Dendritic cell treated with granulocyte-macrophage colony-stimulating factor and Interleukin-4, amounts not matched to agents 40 ng/mL and 50 ng/mL, for 4 days (primary cell): ENCODE results near the gene SRCAP.
A peak's percentile ranks its signal among the peaks of the same experiment; 100 is the strongest.

Experiments used
- H3K27ac Mint-ChIP-seq: one replicate; pipeline ENCODE4 v1.8.0; 2022; ENCODE audit warnings: mild to moderate bottlenecking, mixed read lengths
- H3K27me3 Mint-ChIP-seq: one replicate; pipeline ENCODE4 v1.8.0; 2022; ENCODE audit warnings: mild to moderate bottlenecking, mixed read lengths
- H3K36me3 Mint-ChIP-seq: one replicate; pipeline ENCODE4 v1.8.0; 2022; ENCODE audit warnings: low read depth, mixed read lengths
- H3K4me1 Mint-ChIP-seq: one replicate; pipeline ENCODE4 v1.8.0; 2022; ENCODE audit warnings: low read depth, mixed read lengths
- H3K4me3 Mint-ChIP-seq: one replicate; pipeline ENCODE4 v1.8.0; 2022; ENCODE audit warnings: mild to moderate bottlenecking, moderate library complexity, mixed read lengths
- H3K9me3 Mint-ChIP-seq: one replicate; pipeline ENCODE4 v1.8.0; 2022; ENCODE audit warnings: mixed read lengths
- intact Hi-C: fragments of 100-400 bp; cut with micrococcal nuclease; formaldehyde crosslinking; loops from one replicate; pipeline ENCODE4 v1.15.0; 2022

The SRCAP gene

DNA sequence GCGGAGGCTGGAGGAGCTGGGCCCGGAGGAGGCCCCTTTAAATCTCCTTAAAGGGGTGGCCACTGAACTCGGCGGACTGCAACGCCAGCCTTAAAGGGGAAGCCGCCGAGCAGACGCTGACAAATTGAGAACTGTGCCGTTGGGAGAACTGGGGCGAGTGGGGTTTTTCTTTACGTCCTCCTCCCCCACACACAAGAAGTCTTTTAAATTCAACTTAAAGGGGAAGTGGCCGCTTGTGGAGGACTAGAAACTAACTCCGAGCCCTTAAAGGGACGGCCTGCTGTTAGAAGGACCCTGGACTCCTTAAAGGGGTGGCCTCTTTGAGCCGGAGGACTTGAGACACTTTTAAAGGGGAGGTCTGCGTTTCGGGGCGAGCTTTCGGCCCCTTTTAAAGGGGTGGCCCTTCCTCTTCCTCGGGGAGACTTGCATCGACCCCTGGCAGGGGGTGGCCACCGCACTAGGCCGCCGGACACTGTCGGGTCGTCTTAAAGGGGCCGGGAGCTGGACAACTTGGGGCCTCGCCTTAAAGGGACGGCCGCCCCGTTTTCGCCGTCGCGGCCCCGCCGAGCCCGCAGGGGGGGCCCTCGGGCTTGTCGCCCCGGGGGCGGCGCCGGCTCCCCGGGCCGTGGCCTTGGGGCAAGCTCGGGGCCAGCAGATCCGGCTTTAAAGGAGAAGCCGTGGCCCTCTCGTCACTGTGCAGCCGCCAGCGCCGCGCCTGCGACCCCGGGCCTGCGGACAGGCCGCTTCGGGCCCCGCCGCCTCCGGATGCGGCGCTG is 40.1 kb upstream of the SRCAP start:
- Mint-ChIP-seq H3K9me3 (no peaks in the 10 kb centered on the region), H3K4me3 (peak overlapping the region; percentile 98), H3K27ac (peak overlapping the region; percentile 100), H3K4me1 (peaks cover 73% of the 10 kb centered on the region), H3K27me3 (no peaks in the 10 kb centered on the region), H3K36me3 (peaks cover 91% of the 10 kb centered on the region)
- intact Hi-C loops, result loop anchor here (1.0 to 5.0 kb wide), 4 partner anchors 9 to 413 kb away; partner anchors contain the start of genes CFAP119, PRR14, RNF40 and ZNF646

GRCh38 chr16:30659507-30660423 is 39.2 kb upstream of the SRCAP start:
- H3K27me3 Mint-ChIP-seq, result no peaks in the 10 kb centered on the region
- intact Hi-C loops, result loop anchor here (5.0 kb wide), 2 partner anchors 103 to 413 kb away; partner anchors contain the start of genes CFAP119, RNF40, ZNF646 and ZNF668
- peak overlapping the region; percentile 85 for H3K4me3 Mint-ChIP-seq
- peak overlapping the region; percentile 57 for H3K27ac Mint-ChIP-seq
- H3K36me3 Mint-ChIP-seq, result peaks cover 91% of the 10 kb centered on the region
- H3K9me3 Mint-ChIP-seq, result no peaks in the 10 kb centered on the region
- peaks cover 67% of the 10 kb centered on the region for H3K4me1 Mint-ChIP-seq

DNA sequence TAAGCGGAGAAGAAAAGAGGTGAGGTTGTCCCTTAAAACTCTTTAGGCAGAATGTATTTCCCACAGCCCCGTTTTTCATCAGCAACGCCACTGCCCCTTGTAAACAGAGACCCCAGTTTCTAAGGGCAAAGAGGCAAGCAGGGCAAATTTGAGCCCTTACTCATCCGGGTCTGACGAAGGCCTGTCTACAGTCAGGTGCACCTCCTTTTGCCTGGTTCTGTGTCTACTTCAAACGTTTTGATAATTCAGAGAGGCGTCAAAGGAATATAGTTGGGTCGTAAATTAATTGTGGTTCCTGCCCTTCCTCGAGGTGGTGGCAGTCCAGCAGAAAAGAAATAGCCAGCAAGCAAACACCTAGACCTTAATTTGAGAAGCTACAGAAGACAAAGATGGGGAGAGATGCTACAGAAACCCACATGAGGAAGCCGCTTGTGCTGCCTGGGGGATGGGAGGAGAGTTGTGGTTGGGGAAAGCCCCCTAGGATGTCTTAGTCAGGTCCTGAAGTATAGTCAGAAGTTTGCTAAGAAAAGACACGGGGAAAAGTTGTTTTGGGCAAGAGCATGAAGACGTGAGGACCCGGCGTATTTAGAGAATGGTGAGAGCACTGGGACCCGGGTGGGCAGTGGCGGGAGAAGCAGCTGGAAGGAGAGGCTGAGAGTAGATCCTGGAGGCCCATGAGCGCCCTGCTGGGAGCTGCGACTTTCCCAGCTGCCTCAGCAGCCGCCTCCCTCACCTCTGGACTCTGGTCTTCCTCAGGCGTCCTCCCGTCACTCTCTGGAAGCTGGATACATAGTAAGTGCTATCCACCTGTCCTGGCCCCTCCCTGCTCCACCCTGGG is 38.3 kb upstream of the SRCAP start:
- Mint-ChIP-seq H3K4me1 (peaks cover 68% of the 10 kb centered on the region), H3K36me3 (peaks cover 91% of the 10 kb centered on the region), H3K4me3 (peak overlapping the region; percentile 85), H3K9me3 (no peaks in the 10 kb centered on the region), H3K27me3 (no peaks in the 10 kb centered on the region), H3K27ac (peak overlapping the region; percentile 57)
- intact Hi-C loops, result no loop called here

DNA sequence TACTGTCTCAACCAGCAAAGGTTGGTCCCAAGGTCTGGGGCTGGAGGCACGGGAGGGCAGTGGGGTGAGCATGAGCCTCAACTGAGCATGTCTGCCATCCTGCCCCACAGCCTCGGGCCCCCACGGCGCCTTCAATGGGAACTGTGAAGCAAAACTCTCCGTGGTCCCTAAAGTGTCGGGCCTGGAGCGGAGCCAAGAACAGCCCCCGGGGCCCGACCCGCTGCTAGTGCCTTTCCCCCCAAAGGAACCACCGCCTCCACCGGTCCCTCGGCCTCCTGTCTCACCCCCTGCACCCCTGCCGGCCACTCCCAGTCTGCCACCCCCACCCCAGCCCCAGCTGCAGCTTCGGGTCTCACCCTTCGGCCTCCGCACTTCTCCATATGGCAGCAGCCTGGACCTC is 36.5 kb upstream of the SRCAP start:
- peaks cover 58% of the 10 kb centered on the region for H3K4me1 Mint-ChIP-seq
- intact Hi-C loops, result no loop called here
- H3K27ac Mint-ChIP-seq, result peak overlapping the region; percentile 42
- no peak overlapping the region for H3K4me3 Mint-ChIP-seq
- no peaks in the 10 kb centered on the region for H3K27me3 Mint-ChIP-seq
- no peaks in the 10 kb centered on the region for H3K9me3 Mint-ChIP-seq
- H3K36me3 Mint-ChIP-seq, result peaks cover 91% of the 10 kb centered on the region

DNA sequence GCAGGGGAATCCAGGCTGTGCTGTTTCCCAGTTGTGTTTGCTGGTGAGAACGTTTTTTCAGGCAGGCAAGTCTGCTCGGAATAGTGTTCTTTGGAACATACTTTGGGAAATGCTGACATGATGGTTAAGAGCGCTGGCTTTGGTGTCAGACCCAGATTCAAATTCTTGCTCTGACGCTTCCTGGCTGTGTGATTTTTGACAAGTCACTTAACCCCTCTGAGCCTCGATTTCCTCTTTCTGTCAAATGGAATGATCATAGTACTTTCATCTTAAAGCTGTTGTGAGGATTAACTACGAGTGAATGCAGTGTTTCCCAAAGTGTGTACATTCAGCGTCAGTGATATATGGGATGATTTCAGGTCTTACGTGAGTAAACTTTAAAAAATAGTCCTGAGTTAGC is 35.9 kb upstream of the SRCAP start:
- Mint-ChIP-seq H3K9me3 (no peaks in the 10 kb centered on the region), H3K27me3 (no peaks in the 10 kb centered on the region), H3K4me3 (no peak overlapping the region), H3K27ac (peak overlapping the region; percentile 42), H3K36me3 (peaks cover 96% of the 10 kb centered on the region), H3K4me1 (peaks cover 60% of the 10 kb centered on the region)
- intact Hi-C loops, result no loop called here

GRCh38 chr16:30663820-30664219 is 35.2 kb upstream of the SRCAP start:
- Mint-ChIP-seq H3K9me3 (no peaks in the 10 kb centered on the region), H3K36me3 (peaks cover 96% of the 10 kb centered on the region), H3K27ac (peak overlapping the region; percentile 42), H3K27me3 (no peaks in the 10 kb centered on the region), H3K4me1 (peaks cover 62% of the 10 kb centered on the region), H3K4me3 (no peak overlapping the region)
- intact Hi-C loops, result no loop called here

GRCh38 chr16:30664616-30665109 is 34.3 kb upstream of the SRCAP start:
- H3K4me1 Mint-ChIP-seq, result peaks cover 62% of the 10 kb centered on the region
- intact Hi-C loops, result no loop called here
- peaks cover 100% of the 10 kb centered on the region for H3K36me3 Mint-ChIP-seq
- no peaks in the 10 kb centered on the region for H3K9me3 Mint-ChIP-seq
- no peak overlapping the region for H3K4me3 Mint-ChIP-seq
- H3K27me3 Mint-ChIP-seq, result no peaks in the 10 kb centered on the region
- H3K27ac Mint-ChIP-seq, result no peak overlapping the region

GRCh38 chr16:30665155-30665829 is 33.7 kb upstream of the SRCAP start:
- Mint-ChIP-seq H3K27me3 (no peaks in the 10 kb centered on the region), H3K4me3 (no peak overlapping the region), H3K27ac (peak overlapping the region; percentile 64), H3K36me3 (peaks cover 100% of the 10 kb centered on the region), H3K4me1 (peaks cover 60% of the 10 kb centered on the region), H3K9me3 (no peaks in the 10 kb centered on the region)
- intact Hi-C loops, result no loop called here

DNA sequence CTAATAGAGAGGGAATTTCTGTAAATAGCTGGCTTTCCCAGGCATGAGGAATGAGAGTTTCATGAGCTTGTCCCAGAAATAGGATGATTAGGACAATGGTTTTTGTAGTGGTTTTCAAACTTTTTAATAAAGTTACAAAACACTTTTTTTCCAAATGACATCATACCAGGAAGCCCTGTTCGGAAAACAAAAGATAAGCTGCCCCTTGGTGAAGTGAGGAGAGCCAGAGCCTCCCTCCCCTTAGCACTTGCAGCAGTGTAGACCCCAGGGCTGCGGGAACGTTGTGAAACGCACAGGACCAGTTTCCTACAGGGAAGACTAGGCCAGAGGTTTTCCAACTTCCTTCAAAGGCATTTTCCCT is 33.2 kb upstream of the SRCAP start:
- H3K4me1 Mint-ChIP-seq, result peaks cover 55% of the 10 kb centered on the region
- no peak overlapping the region for H3K4me3 Mint-ChIP-seq
- no peaks in the 10 kb centered on the region for H3K27me3 Mint-ChIP-seq
- H3K36me3 Mint-ChIP-seq, result peaks cover 100% of the 10 kb centered on the region
- H3K27ac Mint-ChIP-seq, result peak overlapping the region; percentile 64
- H3K9me3 Mint-ChIP-seq, result no peaks in the 10 kb centered on the region
- intact Hi-C loops, result no loop called here

DNA sequence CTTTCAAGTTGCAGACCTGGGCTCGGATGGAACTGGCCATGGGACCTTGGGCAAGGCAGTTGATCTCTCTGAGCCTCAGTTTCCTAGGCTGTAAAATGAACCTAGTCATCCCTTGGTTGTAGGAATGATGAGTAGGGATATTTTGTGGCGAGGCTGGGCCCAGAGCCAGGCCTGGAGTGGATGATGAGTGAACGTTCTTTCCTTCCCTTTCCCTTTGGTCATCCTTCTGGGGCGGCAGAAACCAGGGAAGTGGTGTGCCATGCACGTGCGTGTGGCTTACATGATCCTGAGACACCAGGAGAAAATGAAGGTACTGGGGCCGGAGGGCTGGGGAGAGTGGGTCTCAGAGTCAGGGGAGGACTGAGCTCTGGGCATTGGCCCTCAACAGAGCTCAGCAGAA is 32.3 kb upstream of the SRCAP start:
- Mint-ChIP-seq H3K36me3 (peaks cover 96% of the 10 kb centered on the region), H3K27me3 (no peaks in the 10 kb centered on the region), H3K9me3 (no peaks in the 10 kb centered on the region), H3K27ac (peak overlapping the region; percentile 50), H3K4me1 (peaks cover 47% of the 10 kb centered on the region), H3K4me3 (no peak overlapping the region)
- intact Hi-C loops, result no loop called here

- H3K9me3 Mint-ChIP-seq, result no peaks in the 10 kb centered on the region
- H3K27ac Mint-ChIP-seq, result no peak overlapping the region
- H3K27me3 Mint-ChIP-seq, result no peaks in the 10 kb centered on the region
- H3K4me1 Mint-ChIP-seq, result peaks cover 39% of the 10 kb centered on the region
- intact Hi-C loops, result no loop called here
- H3K4me3 Mint-ChIP-seq, result no peak overlapping the region
- H3K36me3 Mint-ChIP-seq, result peaks cover 89% of the 10 kb centered on the region
These were observed 31.5 kb upstream of the SRCAP start for GRCh38 chr16:30667361-30667905.

DNA sequence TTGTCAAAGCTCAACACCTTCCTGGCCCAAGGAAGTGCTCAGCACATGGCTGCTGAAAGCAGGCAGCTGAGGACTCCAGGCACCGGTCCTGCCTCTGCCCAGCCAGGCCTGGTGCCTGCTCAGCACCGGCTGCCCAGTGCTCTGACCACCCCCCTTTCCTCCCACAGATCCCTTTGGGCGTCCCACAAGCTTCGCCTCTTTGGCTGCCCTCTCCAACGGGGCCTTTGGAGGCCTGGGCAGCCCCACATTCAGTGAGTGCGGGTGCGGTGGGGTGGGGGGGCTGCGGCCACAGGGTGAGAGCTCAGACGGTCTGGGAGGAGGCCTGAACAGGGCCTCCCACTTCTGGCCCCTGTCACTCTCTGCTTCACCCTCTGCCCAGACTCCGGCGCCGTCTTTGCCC is 30.6 kb upstream of the SRCAP start:
- intact Hi-C loops, result no loop called here
- Mint-ChIP-seq H3K36me3 (peaks cover 79% of the 10 kb centered on the region), H3K9me3 (no peaks in the 10 kb centered on the region), H3K27ac (no peak overlapping the region), H3K4me1 (peaks cover 29% of the 10 kb centered on the region), H3K4me3 (no peak overlapping the region), H3K27me3 (no peaks in the 10 kb centered on the region)
